AG09309 (cell line): ENCODE results near the gene PTPRG.

Source experiments
- DNase-seq: peaks from one replicate; pipeline ENCODE4 v3.0.0-alpha.2; 2010; ENCODE audit warnings: low read depth
- H3K4me3 ChIP-seq: 2 replicates; pipeline ENCODE4 v1.5.1; 2011; ENCODE audit warnings: mild to moderate bottlenecking, low read depth, low read length, moderate library complexity; ENCODE audit not compliant: control insufficient read depth
- CTCF ChIP-seq: IDR thresholded peaks from 2 replicates; pipeline ENCODE4 v1.5.1; 2011; ENCODE audit warnings: mild to moderate bottlenecking, low read depth, low read length, inconsistent platforms; ENCODE audit not compliant: insufficient read depth, control insufficient read depth; ENCODE audit errors: missing control alignments

The PTPRG gene

GRCh38 chr3:61594144-61594963 is 33.0 kb downstream of the PTPRG start:
- no peak for DNase-seq
- no peak overlapping the region for H3K4me3 ChIP-seq
- no peak for TF ChIP-seq CTCF

- DNase-seq = no peak
- no peak for TF ChIP-seq CTCF
- H3K4me3 ChIP-seq = no peak overlapping the region
These were observed 33.6 kb downstream of the PTPRG start for GRCh38 chr3:61594964-61595285.

GRCh38 chr3:61595288-61595687 is 33.9 kb downstream of the PTPRG start:
- no peak for TF ChIP-seq CTCF
- no peak overlapping the region for H3K4me3 ChIP-seq

GRCh38 chr3:61595826-61596225 is 34.5 kb downstream of the PTPRG start:
- DNase-seq = no peak
- TF ChIP-seq CTCF = no peak
- H3K4me3 ChIP-seq = no peak overlapping the region

More at GRCh38 chr3:61595288-61595687, 33.9 kb downstream of the PTPRG start:
- no peak for DNase-seq

GRCh38 chr3:61597906-61598305 is 36.5 kb downstream of the PTPRG start:
- no peak for DNase-seq
- no peak for TF ChIP-seq CTCF
- H3K4me3 ChIP-seq = no peak overlapping the region

GRCh38 chr3:61600195-61600594 is 38.8 kb downstream of the PTPRG start:
- no peak for TF ChIP-seq CTCF
- no peak for DNase-seq
- H3K4me3 ChIP-seq = no peak overlapping the region
